GM19023 (cell line): ENCODE results near the gene NPC1.
"Not testable (repeated sequence)": the region's sequence is repeated elsewhere in the genome, so short reads cannot be mapped to it uniquely, and the experiment has no call there.

Source experiments
- ATAC-seq: cut with Tn5 transposase; IDR thresholded peaks from one replicate; pipeline ENCODE4 v1.9.1; 2021; ENCODE audit warnings: mild to moderate bottlenecking, moderate library complexity; ENCODE audit not compliant: unreplicated experiment

NPC1 gene

DNA sequence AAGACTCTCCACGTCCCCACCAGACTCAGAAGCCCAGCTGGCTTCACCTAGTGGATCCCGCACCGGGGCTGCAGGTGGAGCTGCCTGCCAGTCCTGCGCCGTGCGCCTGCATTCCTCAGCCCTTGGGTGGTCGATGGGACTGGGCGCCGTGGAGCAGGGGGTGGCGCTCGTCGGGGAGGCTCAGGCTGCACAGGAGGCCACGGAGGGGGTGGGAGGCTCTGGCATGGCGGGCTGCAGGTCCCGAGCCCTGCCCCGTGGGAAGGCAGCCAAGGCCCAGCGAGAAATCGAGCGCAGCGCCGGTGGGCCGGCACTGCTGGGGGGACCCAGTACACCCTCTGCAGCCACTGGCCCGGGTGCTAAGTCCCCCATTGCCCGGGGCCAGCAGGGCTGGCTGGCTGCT is 8.8 kb downstream of the NPC1 start:
- not testable (repeated sequence) for ATAC-seq

- ATAC-seq, result no peak
These were observed 11.0 kb downstream of the NPC1 start for GRCh38 chr18:23575309-23575651.

DNA sequence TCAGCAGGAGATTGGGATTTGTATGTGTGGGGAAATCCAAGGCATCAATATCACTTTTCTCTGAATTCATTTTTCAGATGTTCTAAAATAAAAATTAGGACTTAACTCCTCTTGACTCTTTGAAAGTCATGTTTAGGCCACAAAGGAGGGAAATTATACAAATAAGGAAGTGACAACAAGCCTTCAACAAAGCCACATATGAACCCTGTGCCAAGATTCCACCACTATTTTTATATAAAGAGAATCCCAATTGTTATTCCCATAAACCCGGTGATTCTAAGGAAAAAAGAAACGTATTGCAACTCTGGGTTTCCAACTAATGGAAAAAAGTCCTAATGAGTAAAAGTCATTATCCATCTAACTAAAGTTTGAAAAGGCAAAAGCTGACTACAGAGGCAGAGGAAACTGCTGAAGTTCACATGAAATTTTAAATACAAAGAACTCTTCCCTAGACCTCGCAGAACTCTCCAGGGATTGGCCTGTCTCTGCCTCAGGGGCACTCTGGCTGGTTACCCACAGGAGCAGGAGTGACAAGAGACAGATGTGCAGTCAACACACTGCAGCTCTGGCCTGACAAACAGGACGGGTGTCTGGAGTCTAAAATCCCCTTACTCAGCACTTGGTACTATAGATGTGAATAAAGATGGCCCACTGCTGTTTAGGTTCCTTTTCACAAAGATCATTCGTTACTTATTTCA is 11.5 kb downstream of the NPC1 start:
- no peak for ATAC-seq

GRCh38 chr18:23573626-23574431 is 12.5 kb downstream of the NPC1 start:
- ATAC-seq, result no peak

GRCh38 chr18:23573020-23573419 is 13.3 kb downstream of the NPC1 start:
- ATAC-seq, result no peak

- ATAC-seq, result no peak
These were observed 13.7 kb downstream of the NPC1 start for GRCh38 chr18:23572570-23572969.

DNA sequence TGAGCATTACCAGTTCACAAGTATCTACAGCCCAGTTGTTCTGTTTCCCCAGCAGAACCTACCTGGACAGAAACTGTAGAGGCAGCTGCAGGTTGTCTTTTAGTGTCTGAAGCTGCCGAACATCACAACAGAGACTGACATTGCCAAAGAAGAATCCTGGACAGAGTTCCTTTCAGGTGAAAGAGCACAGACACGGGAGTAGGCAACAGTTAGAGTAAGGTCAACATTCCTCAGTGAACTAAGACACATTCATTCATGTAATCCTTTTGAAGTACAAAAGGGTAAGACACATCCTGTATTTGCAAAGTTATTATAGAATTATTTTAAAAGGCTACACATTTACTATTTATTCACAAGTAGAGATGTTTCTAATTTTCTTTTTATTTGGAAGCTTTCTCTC is 14.3 kb downstream of the NPC1 start:
- no peak for ATAC-seq

DNA sequence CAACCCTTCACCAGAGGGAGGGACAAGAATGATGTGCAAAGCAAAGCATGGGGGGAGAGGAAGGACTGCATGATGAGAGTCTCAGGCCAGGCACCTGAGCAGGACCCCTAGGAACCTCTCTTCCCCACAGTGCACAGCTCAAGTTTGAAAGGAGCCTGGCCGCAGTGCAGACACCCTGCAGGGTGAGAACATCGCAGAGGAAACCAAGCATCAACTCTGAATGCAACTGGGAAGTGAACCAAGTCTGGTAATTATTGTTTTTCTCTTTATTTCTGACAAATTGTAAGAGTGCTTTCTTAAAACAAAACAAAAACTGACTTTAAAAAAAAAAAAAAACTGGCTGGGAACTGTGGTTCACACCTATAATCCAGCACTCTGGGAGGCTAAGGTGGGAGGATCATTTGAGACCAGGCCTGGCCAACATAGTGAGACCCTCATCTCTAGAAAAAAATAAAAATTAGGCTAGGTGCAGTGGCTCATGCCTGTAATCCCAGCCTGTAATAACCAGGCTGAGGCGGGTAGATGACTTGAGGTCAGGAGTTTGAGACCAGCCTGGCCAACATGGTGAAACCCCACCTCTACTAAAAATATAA is 15.3 kb downstream of the NPC1 start:
- ATAC-seq, result no peak

DNA sequence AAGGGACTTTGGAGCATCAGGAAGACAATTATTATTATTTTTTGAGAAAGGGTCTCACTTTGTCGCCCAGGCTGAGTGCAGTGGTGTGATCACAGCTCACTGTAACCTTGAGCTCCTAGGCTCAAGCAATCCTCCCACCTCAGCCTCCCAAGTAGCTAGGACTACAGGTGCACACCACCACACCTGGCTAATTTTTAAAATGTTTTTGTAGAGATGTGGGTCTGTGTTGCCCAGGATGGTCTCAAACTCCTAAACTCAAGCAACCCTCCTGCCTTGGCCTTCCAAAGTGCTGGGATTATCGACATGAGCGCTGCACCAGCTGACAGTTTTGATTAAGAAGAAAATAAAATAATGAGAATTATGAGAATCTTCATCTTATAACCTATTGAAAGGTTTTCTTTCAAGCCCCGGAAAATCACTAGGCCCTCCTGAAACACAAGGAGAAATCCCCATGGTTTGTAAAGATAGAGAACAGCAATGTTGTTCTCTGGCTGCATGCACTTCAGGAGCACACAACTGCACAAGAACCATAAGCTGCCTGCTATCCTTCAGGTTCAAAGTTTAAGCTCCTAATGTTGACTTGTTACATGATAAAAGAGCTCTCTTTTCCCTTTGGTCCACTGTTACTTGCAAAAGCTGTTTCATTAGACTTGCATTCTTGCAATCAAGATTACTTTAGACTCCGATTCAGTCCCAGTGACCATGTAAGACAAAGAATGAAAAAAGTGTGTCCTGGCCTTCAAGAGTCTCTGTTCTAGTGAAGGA is 16.8 kb downstream of the NPC1 start:
- ATAC-seq, result no peak

GRCh38 chr18:23568281-23569138 is 17.8 kb downstream of the NPC1 start:
- ATAC-seq, result no peak

- ATAC-seq, result no peak
These were observed 18.6 kb downstream of the NPC1 start for GRCh38 chr18:23567671-23568070.

DNA sequence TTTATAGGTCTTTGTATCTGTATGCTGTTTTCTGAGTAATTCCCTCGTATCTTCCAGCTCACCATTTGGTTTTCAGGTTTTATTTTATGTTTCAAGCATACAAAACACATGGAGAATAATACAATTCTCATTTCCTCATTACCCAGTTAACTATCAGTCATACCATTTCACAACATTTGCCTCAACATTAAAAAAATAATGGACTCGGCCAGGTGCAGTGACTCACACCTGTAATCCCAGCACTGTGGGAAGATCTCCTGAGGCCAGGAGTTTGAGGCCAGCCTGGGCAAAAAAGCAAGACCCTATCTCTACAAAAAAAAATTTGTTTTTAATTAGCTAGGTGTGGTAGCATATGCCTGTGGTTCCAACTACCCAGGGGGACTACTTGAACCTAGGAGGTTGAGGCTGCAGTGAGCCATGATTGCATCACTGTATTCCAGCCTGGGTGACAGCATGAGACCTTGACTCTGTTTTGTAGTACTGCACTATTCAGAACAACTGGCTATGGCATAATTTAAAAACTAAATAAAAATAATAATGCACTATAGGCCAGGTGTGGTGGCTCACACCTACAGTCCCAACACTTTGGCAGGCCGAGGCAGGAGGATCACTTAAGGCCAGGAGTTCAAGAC is 20.3 kb downstream of the NPC1 start:
- no peak for ATAC-seq

- no peak for ATAC-seq
These were observed 22.8 kb downstream of the NPC1 start for GRCh38 chr18:23563377-23564043.

GRCh38 chr18:23560186-23560585 is 26.1 kb downstream of the NPC1 start:
- ATAC-seq, result no peak

GRCh38 chr18:23557511-23557910 is 28.8 kb downstream of the NPC1 start:
- ATAC-seq, result not testable (repeated sequence)

DNA sequence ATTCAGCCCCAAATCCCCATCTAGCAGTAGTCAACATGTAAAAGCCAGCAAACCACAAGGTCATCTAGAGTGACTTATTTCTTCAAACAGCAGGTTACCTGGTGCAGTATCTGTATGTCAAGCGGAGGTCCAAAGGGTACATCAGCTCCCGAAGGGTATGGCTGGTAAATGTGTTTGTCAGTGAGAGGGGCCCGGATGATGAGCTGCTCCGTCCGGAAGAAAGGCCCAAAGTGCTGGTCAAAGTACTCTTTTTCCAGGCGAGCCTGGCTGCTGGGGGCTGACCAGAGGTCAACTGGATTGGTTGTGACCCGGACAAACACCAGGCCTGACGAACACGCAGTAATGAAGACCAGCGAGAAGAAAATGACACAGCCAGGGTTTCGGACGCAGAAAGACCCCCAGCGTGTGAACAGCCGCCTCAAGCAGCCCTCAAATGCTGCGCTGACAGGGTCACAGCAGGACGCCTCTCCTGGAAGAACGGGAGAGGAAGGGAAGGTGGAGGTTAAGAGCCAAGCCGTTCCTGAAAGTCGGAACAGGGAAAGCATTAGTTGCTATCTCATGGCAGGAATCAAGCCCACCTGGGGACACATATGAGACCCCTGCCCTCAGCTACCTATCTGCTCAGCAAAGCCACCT is 30.0 kb downstream of the NPC1 start:
- no peak for ATAC-seq

GRCh38 chr18:23553887-23554286 is 32.4 kb downstream of the NPC1 start:
- ATAC-seq, result no peak

DNA sequence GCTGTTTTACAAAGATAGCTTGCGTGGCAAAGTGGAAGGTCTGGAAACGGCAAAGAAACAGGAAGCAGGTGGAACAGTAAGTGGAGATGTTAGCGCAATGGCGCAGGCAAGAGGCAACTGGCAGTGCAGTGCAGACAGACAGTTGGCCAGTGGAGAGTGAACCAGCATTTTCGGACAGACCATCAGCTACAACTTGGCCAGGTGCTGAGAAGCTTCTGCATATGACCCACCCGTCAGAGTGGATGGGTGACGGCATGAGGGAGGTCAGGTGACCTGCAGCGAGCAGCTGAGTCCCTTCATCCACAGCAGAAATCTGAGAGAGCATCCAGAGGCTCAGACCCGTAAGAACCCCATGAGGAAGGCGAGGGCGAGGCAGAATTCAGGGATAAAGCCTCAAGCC is 33.8 kb downstream of the NPC1 start:
- ATAC-seq, result no peak

- ATAC-seq, result no peak
These were observed 34.3 kb downstream of the NPC1 start for GRCh38 chr18:23551978-23552377.
